GM23338 (cell line): ENCODE measurements around the gene SMYD3. TPM values are rescaled to one million over a fixed set of nuclear protein-coding genes. Genes with fewer than 3 reads are reported as not detected.

Experiments used
- ATAC-seq: fragments of 200-7000 bp; cut with Tn5 transposase; 3 replicates; pipeline ENCODE4 v1.9.1; 2020
- DNase-seq: peaks from one replicate; pipeline ENCODE4 v3.0.0-alpha.2; 2015; ENCODE audit warnings: low spot score
- H2AFZ ChIP-seq: fragments of 200-600 bp; sonication (generic); 2 replicates; pipeline ENCODE4 v1.8.0; 2016; ENCODE audit warnings: antibody characterized with exemption, mild to moderate bottlenecking, moderate library complexity
- H3F3A ChIP-seq: fragments of 200-600 bp; sonication (generic); replicated peaks from 2 replicates; pipeline ENCODE4 v1.8.0; 2017; ENCODE audit warnings: antibody characterized with exemption, mixed run types, low read depth
- H3K27ac ChIP-seq: fragments of 200-600 bp; sonication (generic); 2 replicates; pipeline ENCODE4 v1.6.1; 2016; ENCODE audit warnings: low read depth
- H3K27me3 ChIP-seq: fragments of 200-600 bp; sonication (generic); 2 replicates; pipeline ENCODE4 v1.8.0; 2016; ENCODE audit warnings: mild to moderate bottlenecking, mixed run types, moderate library complexity; ENCODE audit not compliant: insufficient read depth
- H3K36me3 ChIP-seq: fragments of 200-600 bp; sonication (generic); 2 replicates; pipeline ENCODE4 v1.8.0; 2016; ENCODE audit warnings: mild to moderate bottlenecking; ENCODE audit not compliant: insufficient read depth
- H3K4me1 ChIP-seq: fragments of 200-600 bp; sonication (generic); 2 replicates; pipeline ENCODE4 v1.8.0; 2016; ENCODE audit warnings: mild to moderate bottlenecking, moderate library complexity; ENCODE audit not compliant: insufficient read depth
- H3K4me2 ChIP-seq: fragments of 200-600 bp; sonication (generic); 2 replicates; pipeline ENCODE4 v1.7.1; 2017; ENCODE audit warnings: mixed run types
- H3K4me3 ChIP-seq: fragments of 200-600 bp; sonication (generic); 2 replicates; pipeline ENCODE4 v1.6.1; 2016; ENCODE audit warnings: mixed run types
- H3K79me2 ChIP-seq: fragments of 200-600 bp; sonication (generic); replicated peaks from 2 replicates; pipeline ENCODE4 v1.8.0; 2017; ENCODE audit warnings: mild to moderate bottlenecking; ENCODE audit not compliant: insufficient read depth
- H3K9me2 ChIP-seq: fragments of 200-600 bp; sonication (generic); 2 replicates; pipeline ENCODE4 v1.8.0; 2017; ENCODE audit not compliant: insufficient read depth
- H4K20me1 ChIP-seq: fragments of 200-600 bp; sonication (generic); replicated peaks from 2 replicates; pipeline ENCODE4 v1.8.0; 2017; ENCODE audit warnings: mild to moderate bottlenecking; ENCODE audit not compliant: insufficient read depth
- H3K27ac Mint-ChIP-seq: 2 replicates; pipeline ENCODE4 v1.8.0; 2020; ENCODE audit warnings: inconsistent platforms, mild to moderate bottlenecking, moderate library complexity, mixed read lengths
- H3K27me3 Mint-ChIP-seq: 3 replicates; pipeline ENCODE4 v1.8.0; 2022; ENCODE audit warnings: low read depth, mild to moderate bottlenecking, moderate library complexity, mixed read lengths, inconsistent platforms; ENCODE audit not compliant: insufficient read depth, poor library complexity
- H3K36me3 Mint-ChIP-seq: 3 replicates; pipeline ENCODE4 v1.8.0; 2021; ENCODE audit warnings: low read depth, mild to moderate bottlenecking, inconsistent platforms, moderate library complexity, mixed read lengths
- H3K4me1 Mint-ChIP-seq: 3 replicates; pipeline ENCODE4 v1.8.0; 2020; ENCODE audit warnings: mild to moderate bottlenecking, inconsistent platforms, mixed read lengths
- H3K4me3 Mint-ChIP-seq: 3 replicates; pipeline ENCODE4 v1.8.0; 2021; ENCODE audit warnings: moderate library complexity, mild to moderate bottlenecking, inconsistent platforms, mixed read lengths
- H3K9me3 Mint-ChIP-seq: 3 replicates; pipeline ENCODE4 v1.8.0; 2020; ENCODE audit warnings: moderate library complexity, mild to moderate bottlenecking, inconsistent platforms, mixed read lengths
- CREB1 ChIP-seq: fragments of 250-450 bp; sonication (Bioruptor Pico); IDR thresholded peaks from 2 replicates; pipeline ENCODE4 v1.5.0; 2020; ENCODE audit warnings: low read depth, mild to moderate bottlenecking, moderate library complexity
- EZH2 ChIP-seq: fragments of 200-600 bp; sonication (generic); IDR thresholded peaks from one replicate; pipeline ENCODE4 v1.8.0; 2017; ENCODE audit warnings: antibody characterized with exemption, mild to moderate bottlenecking, low read depth; ENCODE audit not compliant: unreplicated experiment
- EZH2phosphoT487 ChIP-seq: fragments of 200-600 bp; sonication (generic); IDR thresholded peaks from one replicate; pipeline ENCODE4 v1.8.1; 2018; ENCODE audit warnings: antibody characterized with exemption; ENCODE audit not compliant: unreplicated experiment
- JUNB ChIP-seq: IDR thresholded peaks from one replicate; pipeline ENCODE4 v1.6.1; 2016; ENCODE audit warnings: antibody characterized with exemption; ENCODE audit not compliant: unreplicated experiment
- NANOG ChIP-seq: IDR thresholded peaks from 2 replicates; pipeline ENCODE4 v1.6.1; 2016; ENCODE audit warnings: antibody characterized with exemption, borderline replicate concordance
- POLR2AphosphoS5 ChIP-seq: IDR thresholded peaks from 2 replicates; pipeline ENCODE4 v1.6.1; 2016; ENCODE audit warnings: antibody characterized with exemption, low read depth
- STAT1 ChIP-seq: IDR thresholded peaks from one replicate; pipeline ENCODE4 v1.6.1; 2016; ENCODE audit warnings: antibody characterized with exemption; ENCODE audit not compliant: unreplicated experiment
- ZNF114 ChIP-seq: fragments of 250-450 bp; sonication (Bioruptor Pico); IDR thresholded peaks from 2 replicates; pipeline ENCODE4 v1.5.0; 2020; ENCODE audit warnings: mild to moderate bottlenecking, moderate library complexity
- polyA plus RNA-seq: library from polyadenylated mRNA; unstranded; fragments of >200 nt; fragmentation: Nextera tagmentation; extraction: Ambion mirVana; gene quantifications from 2 replicates; pipeline ENCODE4 v1.2.1, GENCODE V29; 2016
- total RNA-seq: library from RNA; depleted of rRNA; stranded (reverse); fragments of >200 nt; shearing (Covaris generic); gene quantifications from 2 replicates; pipeline ENCODE4 v1.2.3, GENCODE V29; 2014
- TF ChIP-seq, protein P1 (sequence below), 2 experiments: fragments of 200-600 bp in 1 of 2; sonication (generic) in 1 of 2; conservative IDR thresholded peaks; 2 replicates each; pipeline versions ENCODE4 v1.5.1 to v1.6.1; 2016 to 2017; ENCODE audit warnings: antibody characterized with exemption in 2 of 2, low read depth in 2 of 2, mild to moderate bottlenecking in 2 of 2, moderate library complexity in 1 of 2
- TF ChIP-seq, protein P2 (sequence below): IDR thresholded peaks from one replicate; pipeline ENCODE4 v1.6.1; 2018; ENCODE audit warnings: antibody characterized with exemption; ENCODE audit not compliant: unreplicated experiment

SMYD3 gene
- total and polyA plus RNA-seq, 2 experiments from 2014 or later, result 31.8 to 34.4 TPM

DNA sequence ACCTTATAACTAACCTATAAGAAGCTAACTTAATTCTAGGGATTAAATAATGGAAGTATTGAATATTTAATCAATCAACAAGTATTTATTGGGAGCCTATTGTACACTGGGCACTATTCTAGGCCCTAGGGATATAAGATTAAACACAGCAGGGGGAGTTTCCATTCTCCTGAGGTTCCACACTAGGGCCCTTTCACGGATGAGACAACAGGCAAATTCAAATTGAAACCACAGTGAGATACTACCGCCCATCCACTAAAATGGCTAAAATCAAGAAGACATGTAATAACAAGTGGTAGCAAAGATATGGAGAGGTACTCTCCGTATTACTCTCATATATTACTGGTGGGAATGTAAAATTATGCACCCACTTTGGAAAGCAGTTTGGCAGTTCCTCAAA lies 677.9 kb downstream of the SMYD3 start:
- H2AFZ ChIP-seq, result no peak overlapping the region
- H3K27me3 Mint-ChIP-seq, result peaks cover 2% of the 10 kb centered on the region
- no peaks in the 10 kb centered on the region for H3F3A ChIP-seq
- H3K36me3 ChIP-seq, result no peaks in the 10 kb centered on the region
- H3K36me3 Mint-ChIP-seq, result no peaks in the 10 kb centered on the region
- no peak for ATAC-seq
- no peaks in the 10 kb centered on the region for H3K79me2 ChIP-seq
- H3K4me3 Mint-ChIP-seq, result no peak overlapping the region
- no peak overlapping the region for H3K27ac Mint-ChIP-seq
- no peak overlapping the region for H3K4me2 ChIP-seq
- H3K4me3 ChIP-seq, result no peak overlapping the region
- no peaks in the 10 kb centered on the region for H3K4me1 ChIP-seq
- no peaks in the 10 kb centered on the region for H3K9me3 Mint-ChIP-seq
- peaks cover 1% of the 10 kb centered on the region; the same call in 1 of the 3 replicates for H3K4me1 Mint-ChIP-seq
- no peaks in the 10 kb centered on the region for H4K20me1 ChIP-seq
- H3K27ac ChIP-seq, result no peak overlapping the region
- no peaks in the 10 kb centered on the region for H3K27me3 ChIP-seq
- DNase-seq, result no peak
- no peak for TF ChIP-seq EZH2
- TF ChIP-seq EZH2phosphoT487, result no peak
- TF ChIP-seq STAT1, result no peak
- no peak for TF ChIP-seq JUNB
- no peak for TF ChIP-seq POLR2AphosphoS5
- TF ChIP-seq NANOG, result no peak
- H3K9me2 ChIP-seq, result no peaks in the 10 kb centered on the region

DNA sequence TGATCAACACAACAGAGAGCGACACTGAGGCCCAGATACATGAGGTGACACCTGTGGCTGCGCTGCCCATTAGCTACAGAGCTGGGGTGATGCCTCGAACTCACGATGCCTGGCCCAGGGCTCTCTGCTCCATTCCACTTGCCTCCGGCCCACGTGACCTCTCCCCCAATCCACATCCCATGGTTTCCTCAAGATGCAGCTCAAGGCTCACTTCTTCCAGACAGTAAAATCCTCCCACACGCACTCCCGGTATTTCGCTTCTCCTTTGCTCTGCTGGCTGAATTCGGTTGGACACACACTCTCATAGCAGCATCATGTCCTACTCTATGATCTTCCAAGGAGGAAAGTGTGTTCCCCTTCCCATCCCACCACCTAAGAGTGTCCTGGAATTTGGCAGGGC lies 679.8 kb downstream of the SMYD3 start:
- H3K4me1 Mint-ChIP-seq, result no peaks in the 10 kb centered on the region; the same call in 2 of the 3 replicates
- no peak for ATAC-seq
- H4K20me1 ChIP-seq, result no peaks in the 10 kb centered on the region
- no peak overlapping the region for H3K4me3 ChIP-seq
- no peaks in the 10 kb centered on the region for H3K79me2 ChIP-seq
- H3K4me1 ChIP-seq, result no peaks in the 10 kb centered on the region
- DNase-seq, result no peak
- TF ChIP-seq EZH2phosphoT487 (no peak), CREB1 (CRISPR knock-in tag) (no peak), POLR2AphosphoS5 (no peak), ZNF114 (no peak), JUNB (no peak), NANOG (no peak)
- no peaks in the 10 kb centered on the region for H3K36me3 ChIP-seq
- H3K27ac ChIP-seq, result no peak overlapping the region
- H3K27ac Mint-ChIP-seq, result no peak overlapping the region
- H3K27me3 Mint-ChIP-seq, result peaks cover 4% of the 10 kb centered on the region
- no peaks in the 10 kb centered on the region for H3K9me2 ChIP-seq
- no peak overlapping the region for H3K4me2 ChIP-seq
- H3K4me3 Mint-ChIP-seq, result no peak overlapping the region
- H3F3A ChIP-seq, result no peaks in the 10 kb centered on the region
- no peaks in the 10 kb centered on the region for H3K36me3 Mint-ChIP-seq
- no peak overlapping the region for H2AFZ ChIP-seq
- H3K9me3 Mint-ChIP-seq, result no peaks in the 10 kb centered on the region
- H3K27me3 ChIP-seq, result no peaks in the 10 kb centered on the region

DNA sequence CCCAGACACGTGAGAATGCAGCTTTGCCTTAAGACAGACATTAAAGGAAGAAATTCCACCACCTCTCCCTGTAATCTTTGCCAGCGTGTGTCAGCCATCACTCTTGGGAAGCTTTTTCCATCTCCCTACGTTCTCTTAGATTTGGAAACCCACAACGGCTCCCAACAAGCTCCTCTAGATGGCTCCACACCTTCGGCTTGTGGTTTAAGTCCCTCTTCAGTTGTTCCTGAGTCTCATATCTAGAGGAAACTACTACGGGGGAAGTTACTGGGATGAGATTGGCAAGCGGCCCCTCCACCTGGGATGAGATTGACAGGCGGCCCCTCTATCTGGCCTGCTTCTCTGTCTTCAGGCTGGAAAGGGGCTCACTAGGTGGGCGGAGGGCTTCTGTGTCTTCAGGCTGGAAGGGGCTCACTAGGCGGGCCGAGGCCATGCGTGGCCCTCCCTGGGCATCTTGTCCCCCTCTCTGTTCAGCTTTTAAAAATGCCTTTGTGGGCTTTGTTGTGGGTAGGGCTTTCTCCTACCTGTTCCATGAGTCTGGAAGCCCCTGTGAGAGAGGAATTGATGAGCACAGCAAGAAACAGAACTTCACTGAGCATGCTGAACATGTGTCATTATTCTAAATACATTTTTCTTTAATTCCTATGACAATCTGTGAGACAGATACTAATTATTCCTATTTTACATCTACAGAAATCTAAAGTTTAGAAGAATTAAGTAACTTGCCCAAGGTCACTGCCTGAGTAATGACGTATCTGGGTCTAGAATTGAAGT lies 681.8 kb downstream of the SMYD3 start:
- no peaks in the 10 kb centered on the region for H3K9me3 Mint-ChIP-seq
- no peaks in the 10 kb centered on the region for H3K36me3 Mint-ChIP-seq
- no peaks in the 10 kb centered on the region for H3F3A ChIP-seq
- no peak overlapping the region; the same call in 1 of the 2 replicates for H3K27ac ChIP-seq
- ATAC-seq (peak; percentile 55; the same call in 2 of the 3 replicates), DNase-seq (peak; percentile 56)
- H3K27me3 Mint-ChIP-seq, result peaks cover 4% of the 10 kb centered on the region
- no peak overlapping the region for H3K4me3 Mint-ChIP-seq
- no peak overlapping the region for H3K4me2 ChIP-seq
- H2AFZ ChIP-seq, result no peak overlapping the region
- TF ChIP-seq, protein P1, sequence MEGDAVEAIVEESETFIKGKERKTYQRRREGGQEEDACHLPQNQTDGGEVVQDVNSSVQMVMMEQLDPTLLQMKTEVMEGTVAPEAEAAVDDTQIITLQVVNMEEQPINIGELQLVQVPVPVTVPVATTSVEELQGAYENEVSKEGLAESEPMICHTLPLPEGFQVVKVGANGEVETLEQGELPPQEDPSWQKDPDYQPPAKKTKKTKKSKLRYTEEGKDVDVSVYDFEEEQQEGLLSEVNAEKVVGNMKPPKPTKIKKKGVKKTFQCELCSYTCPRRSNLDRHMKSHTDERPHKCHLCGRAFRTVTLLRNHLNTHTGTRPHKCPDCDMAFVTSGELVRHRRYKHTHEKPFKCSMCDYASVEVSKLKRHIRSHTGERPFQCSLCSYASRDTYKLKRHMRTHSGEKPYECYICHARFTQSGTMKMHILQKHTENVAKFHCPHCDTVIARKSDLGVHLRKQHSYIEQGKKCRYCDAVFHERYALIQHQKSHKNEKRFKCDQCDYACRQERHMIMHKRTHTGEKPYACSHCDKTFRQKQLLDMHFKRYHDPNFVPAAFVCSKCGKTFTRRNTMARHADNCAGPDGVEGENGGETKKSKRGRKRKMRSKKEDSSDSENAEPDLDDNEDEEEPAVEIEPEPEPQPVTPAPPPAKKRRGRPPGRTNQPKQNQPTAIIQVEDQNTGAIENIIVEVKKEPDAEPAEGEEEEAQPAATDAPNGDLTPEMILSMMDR (conservative IDR thresholded peaks at IDR 0.05; ENCODE audit: low read depth in 2 of 2), result peak; percentile 35 to 54
- TF ChIP-seq ZNF114, result no peak
- no peak for TF ChIP-seq POLR2AphosphoS5
- TF ChIP-seq, protein P2, sequence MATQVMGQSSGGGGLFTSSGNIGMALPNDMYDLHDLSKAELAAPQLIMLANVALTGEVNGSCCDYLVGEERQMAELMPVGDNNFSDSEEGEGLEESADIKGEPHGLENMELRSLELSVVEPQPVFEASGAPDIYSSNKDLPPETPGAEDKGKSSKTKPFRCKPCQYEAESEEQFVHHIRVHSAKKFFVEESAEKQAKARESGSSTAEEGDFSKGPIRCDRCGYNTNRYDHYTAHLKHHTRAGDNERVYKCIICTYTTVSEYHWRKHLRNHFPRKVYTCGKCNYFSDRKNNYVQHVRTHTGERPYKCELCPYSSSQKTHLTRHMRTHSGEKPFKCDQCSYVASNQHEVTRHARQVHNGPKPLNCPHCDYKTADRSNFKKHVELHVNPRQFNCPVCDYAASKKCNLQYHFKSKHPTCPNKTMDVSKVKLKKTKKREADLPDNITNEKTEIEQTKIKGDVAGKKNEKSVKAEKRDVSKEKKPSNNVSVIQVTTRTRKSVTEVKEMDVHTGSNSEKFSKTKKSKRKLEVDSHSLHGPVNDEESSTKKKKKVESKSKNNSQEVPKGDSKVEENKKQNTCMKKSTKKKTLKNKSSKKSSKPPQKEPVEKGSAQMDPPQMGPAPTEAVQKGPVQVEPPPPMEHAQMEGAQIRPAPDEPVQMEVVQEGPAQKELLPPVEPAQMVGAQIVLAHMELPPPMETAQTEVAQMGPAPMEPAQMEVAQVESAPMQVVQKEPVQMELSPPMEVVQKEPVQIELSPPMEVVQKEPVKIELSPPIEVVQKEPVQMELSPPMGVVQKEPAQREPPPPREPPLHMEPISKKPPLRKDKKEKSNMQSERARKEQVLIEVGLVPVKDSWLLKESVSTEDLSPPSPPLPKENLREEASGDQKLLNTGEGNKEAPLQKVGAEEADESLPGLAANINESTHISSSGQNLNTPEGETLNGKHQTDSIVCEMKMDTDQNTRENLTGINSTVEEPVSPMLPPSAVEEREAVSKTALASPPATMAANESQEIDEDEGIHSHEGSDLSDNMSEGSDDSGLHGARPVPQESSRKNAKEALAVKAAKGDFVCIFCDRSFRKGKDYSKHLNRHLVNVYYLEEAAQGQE, result no peak
- no peak for TF ChIP-seq CREB1 (CRISPR knock-in tag)
- no peaks in the 10 kb centered on the region for H3K9me2 ChIP-seq
- H3K4me1 ChIP-seq, result no peaks in the 10 kb centered on the region
- no peaks in the 10 kb centered on the region for H3K79me2 ChIP-seq
- no peaks in the 10 kb centered on the region; the same call in 2 of the 3 replicates for H3K4me1 Mint-ChIP-seq
- H4K20me1 ChIP-seq, result no peaks in the 10 kb centered on the region
- H3K27ac Mint-ChIP-seq, result no peak overlapping the region
- no peaks in the 10 kb centered on the region for H3K36me3 ChIP-seq
- no peak overlapping the region for H3K4me3 ChIP-seq
- H3K27me3 ChIP-seq, result no peaks in the 10 kb centered on the region
